Measurements from ENCODE around the gene WDR6. TPM values are rescaled to one million over a fixed set of nuclear protein-coding genes. Genes with fewer than 3 reads are reported as not detected.

The WDR6 gene
- total RNA-seq (2012; rRNA removed) = 25.8 and 54.0 TPM in 2 replicates

GRCh38 chr3:49007068-49007770 is at the start of gene WDR6:
TSS of gene WDR6 (plus strand) at chr3:49007391. CDS start at chr3:49007432, 41 bp downstream.
- H3K36me3 ChIP-seq (ENCODE audit: insufficient read depth, low read length) = peaks cover 10% of the 10 kb centered on the region

GRCh38 chr3:48960841-48961413 is 46.3 kb upstream of the WDR6 start:
- Histone ChIP-seq H3K27me3 (ENCODE audit: control insufficient read depth, insufficient read depth, low read length) (no peaks in the 10 kb centered on the region), H3K4me2 (ENCODE audit: low read length) (no peak overlapping the region), H3K9me3 (replicated peaks; ENCODE audit: low read length) (no peaks in the 10 kb centered on the region), H3K36me3 (ENCODE audit: insufficient read depth, low read length) (peaks cover 30% of the 10 kb centered on the region), H3K9ac (ENCODE audit: low read depth, low read length) (no peak overlapping the region), H3K4me1 (ENCODE audit: control insufficient read depth, insufficient read depth, low read length) (peaks cover 6% of the 10 kb centered on the region), H3K4me3 (ENCODE audit: low read length) (no peak overlapping the region)

More at GRCh38 chr3:49007068-49007770, at the start of gene WDR6:
- Histone ChIP-seq H3K4me2 (ENCODE audit: low read length) (peak within 1 kb of the TSS; percentile 100), H3K9me3 (replicated peaks; ENCODE audit: low read length) (no peaks in the 10 kb centered on the region), H3K4me3 (ENCODE audit: low read length) (peak within 1 kb of the TSS; percentile 82), H3K9ac (ENCODE audit: low read depth, low read length) (peak within 1 kb of the TSS; percentile 91), H3K27me3 (ENCODE audit: control insufficient read depth, insufficient read depth, low read length) (no peaks in the 10 kb centered on the region), H3K4me1 (ENCODE audit: control insufficient read depth, insufficient read depth, low read length) (peaks cover 17% of the 10 kb centered on the region)

- Histone ChIP-seq H3K9ac (ENCODE audit: low read depth, low read length) (no peak overlapping the region), H3K9me3 (replicated peaks; ENCODE audit: low read length) (no peaks in the 10 kb centered on the region), H3K4me2 (ENCODE audit: low read length) (no peak overlapping the region), H3K36me3 (ENCODE audit: insufficient read depth, low read length) (peaks cover 37% of the 10 kb centered on the region), H3K4me1 (ENCODE audit: control insufficient read depth, insufficient read depth, low read length) (peaks cover 20% of the 10 kb centered on the region), H3K27me3 (ENCODE audit: control insufficient read depth, insufficient read depth, low read length) (no peaks in the 10 kb centered on the region), H3K4me3 (ENCODE audit: low read length) (no peak overlapping the region)
Measured at GRCh38 chr3:48962340-48962739, 44.9 kb upstream of the WDR6 start.

- peaks cover 22% of the 10 kb centered on the region for H3K4me1 ChIP-seq (ENCODE audit: control insufficient read depth, insufficient read depth, low read length)
- no peak overlapping the region for H3K4me3 ChIP-seq (ENCODE audit: low read length)
- H3K4me2 ChIP-seq (ENCODE audit: low read length) = no peak overlapping the region
- no peaks in the 10 kb centered on the region for H3K9me3 ChIP-seq (replicated peaks; ENCODE audit: low read length)
- H3K9ac ChIP-seq (ENCODE audit: low read depth, low read length) = no peak overlapping the region
- H3K27me3 ChIP-seq (ENCODE audit: control insufficient read depth, insufficient read depth, low read length) = no peaks in the 10 kb centered on the region
- peaks cover 34% of the 10 kb centered on the region for H3K36me3 ChIP-seq (ENCODE audit: insufficient read depth, low read length)
Measured at GRCh38 chr3:48962939-48963338, 44.3 kb upstream of the WDR6 start.

GRCh38 chr3:48963591-48963990 is 43.6 kb upstream of the WDR6 start:
- Histone ChIP-seq H3K9ac (ENCODE audit: low read depth, low read length) (no peak overlapping the region), H3K27me3 (ENCODE audit: control insufficient read depth, insufficient read depth, low read length) (no peaks in the 10 kb centered on the region), H3K4me3 (ENCODE audit: low read length) (no peak overlapping the region), H3K9me3 (replicated peaks; ENCODE audit: low read length) (no peaks in the 10 kb centered on the region), H3K4me2 (ENCODE audit: low read length) (no peak overlapping the region), H3K4me1 (ENCODE audit: control insufficient read depth, insufficient read depth, low read length) (peaks cover 22% of the 10 kb centered on the region), H3K36me3 (ENCODE audit: insufficient read depth, low read length) (peaks cover 37% of the 10 kb centered on the region)

GRCh38 chr3:48966367-48966766 is 40.8 kb upstream of the WDR6 start:
- peaks cover 17% of the 10 kb centered on the region for H3K4me1 ChIP-seq (ENCODE audit: control insufficient read depth, insufficient read depth, low read length)
- H3K4me3 ChIP-seq (ENCODE audit: low read length) = no peak overlapping the region
- no peaks in the 10 kb centered on the region for H3K9me3 ChIP-seq (replicated peaks; ENCODE audit: low read length)
- no peak overlapping the region for H3K4me2 ChIP-seq (ENCODE audit: low read length)
- H3K36me3 ChIP-seq (ENCODE audit: insufficient read depth, low read length) = peaks cover 49% of the 10 kb centered on the region
- H3K9ac ChIP-seq (ENCODE audit: low read depth, low read length) = no peak overlapping the region
- no peaks in the 10 kb centered on the region for H3K27me3 ChIP-seq (ENCODE audit: control insufficient read depth, insufficient read depth, low read length)

- Histone ChIP-seq H3K9ac (ENCODE audit: low read depth, low read length) (no peak overlapping the region), H3K27me3 (ENCODE audit: control insufficient read depth, insufficient read depth, low read length) (no peaks in the 10 kb centered on the region), H3K4me1 (ENCODE audit: control insufficient read depth, insufficient read depth, low read length) (peaks cover 17% of the 10 kb centered on the region), H3K4me2 (ENCODE audit: low read length) (no peak overlapping the region), H3K36me3 (ENCODE audit: insufficient read depth, low read length) (peaks cover 49% of the 10 kb centered on the region), H3K9me3 (replicated peaks; ENCODE audit: low read length) (no peaks in the 10 kb centered on the region), H3K4me3 (ENCODE audit: low read length) (no peak overlapping the region)
Measured at GRCh38 chr3:48966876-48967361, 40.3 kb upstream of the WDR6 start.

- Histone ChIP-seq H3K9me3 (replicated peaks; ENCODE audit: low read length) (no peaks in the 10 kb centered on the region), H3K4me1 (ENCODE audit: control insufficient read depth, insufficient read depth, low read length) (peaks cover 17% of the 10 kb centered on the region), H3K9ac (ENCODE audit: low read depth, low read length) (no peak overlapping the region), H3K4me2 (ENCODE audit: low read length) (no peak overlapping the region), H3K4me3 (ENCODE audit: low read length) (no peak overlapping the region), H3K36me3 (ENCODE audit: insufficient read depth, low read length) (peaks cover 70% of the 10 kb centered on the region), H3K27me3 (ENCODE audit: control insufficient read depth, insufficient read depth, low read length) (no peaks in the 10 kb centered on the region)
Measured at GRCh38 chr3:48970586-48970985, 36.6 kb upstream of the WDR6 start.

GRCh38 chr3:48974076-48974864 is 32.9 kb upstream of the WDR6 start:
- Histone ChIP-seq H3K4me3 (ENCODE audit: low read length) (no peak overlapping the region), H3K4me2 (ENCODE audit: low read length) (no peak overlapping the region), H3K9me3 (replicated peaks; ENCODE audit: low read length) (no peaks in the 10 kb centered on the region), H3K36me3 (ENCODE audit: insufficient read depth, low read length) (peaks cover 69% of the 10 kb centered on the region), H3K27me3 (ENCODE audit: control insufficient read depth, insufficient read depth, low read length) (no peaks in the 10 kb centered on the region), H3K9ac (ENCODE audit: low read depth, low read length) (no peak overlapping the region), H3K4me1 (ENCODE audit: control insufficient read depth, insufficient read depth, low read length) (no peaks in the 10 kb centered on the region)

GRCh38 chr3:48979451-48979850 is 27.7 kb upstream of the WDR6 start:
- H3K9ac ChIP-seq (ENCODE audit: low read depth, low read length) = no peak overlapping the region
- H3K4me2 ChIP-seq (ENCODE audit: low read length) = no peak overlapping the region
- no peaks in the 10 kb centered on the region for H3K9me3 ChIP-seq (replicated peaks; ENCODE audit: low read length)
- H3K36me3 ChIP-seq (ENCODE audit: insufficient read depth, low read length) = peaks cover 70% of the 10 kb centered on the region
- no peaks in the 10 kb centered on the region for H3K4me1 ChIP-seq (ENCODE audit: control insufficient read depth, insufficient read depth, low read length)
- no peaks in the 10 kb centered on the region for H3K27me3 ChIP-seq (ENCODE audit: control insufficient read depth, insufficient read depth, low read length)
- no peak overlapping the region for H3K4me3 ChIP-seq (ENCODE audit: low read length)

GRCh38 chr3:48980295-48980694 is 26.9 kb upstream of the WDR6 start:
- Histone ChIP-seq H3K9ac (ENCODE audit: low read depth, low read length) (no peak overlapping the region), H3K4me2 (ENCODE audit: low read length) (no peak overlapping the region), H3K36me3 (ENCODE audit: insufficient read depth, low read length) (peaks cover 70% of the 10 kb centered on the region), H3K4me1 (ENCODE audit: control insufficient read depth, insufficient read depth, low read length) (no peaks in the 10 kb centered on the region), H3K9me3 (replicated peaks; ENCODE audit: low read length) (no peaks in the 10 kb centered on the region), H3K27me3 (ENCODE audit: control insufficient read depth, insufficient read depth, low read length) (no peaks in the 10 kb centered on the region), H3K4me3 (ENCODE audit: low read length) (no peak overlapping the region)
